NCI-H82 (cell line): ENCODE results near the gene GATA2.

Source experiments
- DNase-seq: peaks from one replicate; lab custom pipeline; 2025; lab: John Stamatoyannopoulos, UW

The GATA2 gene

GRCh38 chr3:128487813-128488635, 5.0 kb downstream of the GATA2 start:
- DNase-seq, result peak; percentile 90

GRCh38 chr3:128487538-128487812, 5.5 kb downstream of the GATA2 start:
- no peak for DNase-seq

- no peak for DNase-seq
These were observed 6.1 kb downstream of the GATA2 start for GRCh38 chr3:128486681-128487537.

GRCh38 chr3:128486205-128486628, 6.8 kb downstream of the GATA2 start:
- no peak for DNase-seq

GRCh38 chr3:128485282-128486204, 7.5 kb downstream of the GATA2 start:
- DNase-seq, result no peak

- no peak for DNase-seq
These were observed 8.4 kb downstream of the GATA2 start for GRCh38 chr3:128484404-128485281.

- no peak for DNase-seq
These were observed 9.2 kb downstream of the GATA2 start for GRCh38 chr3:128483657-128484403.

- DNase-seq, result peak; percentile 38
These were observed 10.0 kb downstream of the GATA2 start for GRCh38 chr3:128482666-128483656.

GRCh38 chr3:128482175-128482574, 10.8 kb downstream of the GATA2 start:
- DNase-seq, result peak; percentile 63

- peak; percentile 86 for DNase-seq
These were observed 11.5 kb downstream of the GATA2 start for GRCh38 chr3:128481438-128481942.

GRCh38 chr3:128480717-128481437, 12.1 kb downstream of the GATA2 start:
- DNase-seq, result no peak

- DNase-seq, result no peak
These were observed 12.7 kb downstream of the GATA2 start for GRCh38 chr3:128480278-128480677.

GRCh38 chr3:128479558-128480086, 13.4 kb downstream of the GATA2 start:
- DNase-seq, result no peak

- DNase-seq, result no peak
These were observed 14.2 kb downstream of the GATA2 start for GRCh38 chr3:128478576-128479506.

- no peak for DNase-seq
These were observed 16.3 kb downstream of the GATA2 start for GRCh38 chr3:128476659-128477058.

GRCh38 chr3:128475355-128475754, 17.6 kb downstream of the GATA2 start:
- DNase-seq, result no peak

- no peak for DNase-seq
These were observed 19.3 kb downstream of the GATA2 start for GRCh38 chr3:128473737-128474136.
